ENCODE results near the gene TBRG1.
A peak's percentile ranks its signal among the peaks of the same experiment; 100 is the strongest.
"Not testable (repeated sequence)": the region's sequence is repeated elsewhere in the genome, so short reads cannot be mapped to it uniquely, and the experiment has no call there.

Gene TBRG1

GRCh38 chr11:124622531-124623451, at the start of gene TBRG1:
TBRG1 (plus strand) TSS chr11:124622864; CDS start chr11:124623084, 220 bp downstream.
- DNase-seq: peak; percentile 69

DNA sequence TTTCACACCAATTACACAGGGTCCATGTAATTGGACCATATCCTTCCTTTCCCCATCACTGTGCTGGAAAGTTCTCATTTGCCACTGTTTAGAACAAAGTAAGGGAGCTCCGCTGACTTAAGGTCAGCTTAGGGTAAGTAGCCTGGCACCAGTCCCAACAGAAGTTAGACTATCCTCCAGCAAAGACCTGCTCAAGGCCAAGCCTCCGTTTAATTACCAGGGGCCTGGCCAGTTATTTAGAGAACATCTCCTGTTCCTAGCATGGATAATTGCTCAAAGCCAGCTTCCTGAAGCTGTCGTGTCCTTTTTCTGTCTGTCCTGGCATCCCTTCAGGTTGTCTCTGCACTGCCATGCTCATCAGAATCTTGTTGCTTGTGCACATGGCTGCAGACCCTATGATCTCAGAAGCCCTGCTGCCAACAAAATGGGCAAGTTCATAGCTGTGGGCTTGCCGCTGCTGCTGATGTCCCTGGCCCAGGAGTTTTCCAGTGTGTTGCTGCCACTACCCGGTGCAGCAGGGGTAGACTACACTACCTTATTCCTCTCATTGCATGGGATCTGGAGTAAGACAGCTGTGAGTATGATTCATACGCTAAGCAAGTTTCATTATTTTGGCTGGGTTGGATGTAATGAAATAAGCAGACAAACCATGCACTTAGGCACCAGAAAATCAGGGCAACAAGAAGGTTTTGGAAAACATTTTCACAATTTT, 44.8 kb upstream of the TBRG1 start:
- no peak for DNase-seq

- DNase-seq: no peak
Observed at GRCh38 chr11:124578761-124579160, 43.9 kb upstream of the TBRG1 start.

DNA sequence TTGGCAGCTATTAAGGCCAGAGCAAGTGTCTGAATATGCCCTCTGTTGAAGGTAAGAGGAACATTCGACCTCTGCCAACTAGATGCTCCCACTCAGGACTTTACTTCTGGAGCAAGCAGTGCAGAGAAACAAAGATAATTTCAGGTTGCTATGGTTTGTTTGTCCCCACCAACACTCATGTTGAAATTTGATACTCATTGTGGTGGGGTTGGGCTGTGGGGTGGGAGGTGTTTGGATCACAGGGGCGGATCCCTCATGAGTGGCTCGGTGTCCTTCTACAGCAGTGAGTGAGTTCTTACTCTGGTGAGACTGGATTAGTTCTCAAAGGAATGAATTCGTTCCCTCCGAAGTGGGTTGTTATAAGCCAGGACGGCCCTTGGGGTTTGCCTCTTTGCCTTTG, 40.8 kb upstream of the TBRG1 start:
- no peak for DNase-seq

GRCh38 chr11:124582565-124582964, 40.1 kb upstream of the TBRG1 start:
- no peak for DNase-seq

DNA sequence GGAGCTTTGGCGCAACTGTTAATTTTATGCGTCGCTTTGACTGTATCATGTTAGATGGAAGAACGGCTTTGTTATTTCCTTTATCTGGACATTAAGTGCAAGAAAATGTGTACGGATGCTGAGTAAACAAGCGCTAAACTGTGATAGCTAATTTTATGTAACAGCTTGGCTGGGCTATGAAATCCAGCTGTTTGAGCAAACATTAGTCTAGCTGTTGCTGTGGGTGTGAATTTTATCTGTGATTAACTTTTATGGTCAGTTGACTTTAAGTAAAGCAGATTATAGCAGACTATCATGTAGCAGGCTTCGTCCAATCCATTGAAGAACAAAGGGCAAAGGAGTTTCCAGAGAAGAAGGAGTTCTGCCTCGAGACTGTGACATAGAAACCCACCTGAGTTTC, 38.9 kb upstream of the TBRG1 start:
- no peak for DNase-seq

- no peak for DNase-seq
Observed at GRCh38 chr11:124584681-124585372, 37.8 kb upstream of the TBRG1 start.

GRCh38 chr11:124586238-124586860, 36.3 kb upstream of the TBRG1 start:
- DNase-seq: no peak

- DNase-seq: no peak
Observed at GRCh38 chr11:124591430-124591829, 31.2 kb upstream of the TBRG1 start.

DNA sequence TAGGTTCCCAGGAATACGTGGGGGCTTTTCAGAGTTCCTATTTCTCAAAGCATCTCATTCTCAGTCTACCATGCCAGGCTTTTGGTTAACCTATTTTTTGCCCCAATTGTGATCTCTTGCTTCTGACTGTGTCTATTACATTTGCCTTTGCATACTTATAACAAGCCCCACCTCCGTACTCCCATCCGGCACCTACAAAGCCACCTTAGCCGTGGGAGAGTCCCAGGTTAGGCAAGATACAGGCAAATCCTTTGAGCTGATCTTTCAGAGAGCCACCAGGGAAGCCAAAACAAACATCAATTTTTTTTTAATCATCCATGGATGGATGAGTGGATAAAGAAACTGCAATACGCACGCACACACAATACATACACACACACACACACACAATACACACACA, 30.0 kb upstream of the TBRG1 start:
- no peak for DNase-seq

- DNase-seq: no peak
Observed at GRCh38 chr11:124595302-124595701, 27.4 kb upstream of the TBRG1 start.

DNA sequence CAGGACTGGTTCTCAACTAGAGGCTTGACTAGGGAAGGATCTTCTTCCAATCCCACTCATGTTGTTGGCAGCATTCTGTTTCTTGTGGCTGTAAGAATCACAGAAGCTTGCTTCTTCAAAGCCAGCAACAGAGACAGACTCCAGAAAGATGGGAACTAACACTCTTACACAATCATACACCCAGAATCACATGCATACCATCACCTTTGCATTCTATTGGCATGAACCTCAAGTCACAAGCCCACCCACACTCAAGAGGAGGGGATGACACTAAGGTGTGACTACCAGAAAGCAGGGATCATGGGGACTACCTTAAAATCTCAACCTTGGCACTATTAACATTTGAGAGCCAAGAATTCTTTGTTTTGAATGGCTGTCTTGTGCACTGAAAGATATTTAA, 25.0 kb upstream of the TBRG1 start:
- DNase-seq: no peak

GRCh38 chr11:124600621-124601320, 21.9 kb upstream of the TBRG1 start:
- DNase-seq: no peak

- no peak for DNase-seq
Observed at GRCh38 chr11:124602193-124602592, 20.5 kb upstream of the TBRG1 start.

GRCh38 chr11:124602723-124603122, 19.9 kb upstream of the TBRG1 start:
- not testable (repeated sequence) for DNase-seq

DNA sequence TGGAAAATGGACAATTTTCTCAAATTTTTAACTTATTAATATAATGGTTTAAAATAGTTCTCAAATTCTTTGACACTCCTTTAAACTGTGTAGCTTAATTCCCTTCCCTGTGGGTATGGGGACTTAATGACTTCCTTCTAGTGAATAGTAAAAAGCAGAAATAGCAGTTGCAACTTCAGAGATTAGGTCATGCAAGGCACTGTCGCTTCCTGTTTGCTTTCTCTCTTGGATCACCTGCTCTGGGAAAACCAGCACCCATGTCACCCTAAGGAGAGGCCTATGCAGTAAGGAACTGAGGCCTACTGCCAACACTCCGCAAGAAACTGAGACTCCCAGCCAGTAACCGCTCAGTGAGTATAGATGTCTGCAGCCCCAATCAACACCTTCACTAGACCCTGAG, 16.9 kb upstream of the TBRG1 start:
- DNase-seq: no peak

- DNase-seq: no peak
Observed at GRCh38 chr11:124608147-124608546, 14.5 kb upstream of the TBRG1 start.

DNA sequence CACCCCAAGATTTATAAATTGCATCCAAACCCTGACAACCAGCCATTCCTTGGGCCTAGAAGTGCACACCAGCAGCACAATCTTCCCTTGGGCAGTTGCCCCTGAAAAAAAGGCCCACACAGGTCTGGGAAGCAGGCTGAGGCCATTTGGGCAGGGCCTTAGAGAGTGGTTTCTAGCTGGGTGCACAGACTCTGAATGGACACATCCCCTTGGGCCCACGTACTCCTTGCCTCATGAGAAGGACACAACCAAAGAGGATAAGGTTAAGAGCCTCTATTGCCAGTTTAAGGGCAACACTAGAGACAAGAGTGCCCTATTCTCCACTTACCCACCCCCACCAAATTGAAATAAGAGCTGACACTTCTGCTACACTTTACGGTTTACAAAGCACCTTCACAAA, 12.4 kb upstream of the TBRG1 start:
- DNase-seq: no peak

- DNase-seq: no peak
Observed at GRCh38 chr11:124611064-124611463, 11.6 kb upstream of the TBRG1 start, which contains the start of gene PANX3. PANX3 (plus strand) TSS chr11:124611428; CDS start chr11:124611557, 129 bp downstream.

DNA sequence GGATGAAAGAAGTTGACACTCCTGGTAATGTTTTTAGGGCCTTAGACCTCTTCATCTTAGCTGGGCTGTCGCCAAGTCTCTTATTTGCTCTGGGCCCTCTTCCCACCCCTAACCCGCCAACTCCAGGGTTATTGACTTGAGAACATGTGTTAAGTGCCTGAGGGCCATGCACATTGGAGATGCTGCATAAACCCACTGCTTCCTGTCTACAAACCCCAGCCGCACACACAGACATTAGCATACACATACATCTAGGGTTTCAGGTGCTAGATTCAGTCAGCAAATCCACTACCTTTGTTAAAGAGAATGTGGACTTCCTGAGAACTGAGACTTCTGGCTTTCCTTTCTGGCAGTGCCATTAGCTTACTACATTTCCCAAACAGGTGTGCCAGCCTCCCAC, 10.6 kb upstream of the TBRG1 start:
- no peak for DNase-seq

DNA sequence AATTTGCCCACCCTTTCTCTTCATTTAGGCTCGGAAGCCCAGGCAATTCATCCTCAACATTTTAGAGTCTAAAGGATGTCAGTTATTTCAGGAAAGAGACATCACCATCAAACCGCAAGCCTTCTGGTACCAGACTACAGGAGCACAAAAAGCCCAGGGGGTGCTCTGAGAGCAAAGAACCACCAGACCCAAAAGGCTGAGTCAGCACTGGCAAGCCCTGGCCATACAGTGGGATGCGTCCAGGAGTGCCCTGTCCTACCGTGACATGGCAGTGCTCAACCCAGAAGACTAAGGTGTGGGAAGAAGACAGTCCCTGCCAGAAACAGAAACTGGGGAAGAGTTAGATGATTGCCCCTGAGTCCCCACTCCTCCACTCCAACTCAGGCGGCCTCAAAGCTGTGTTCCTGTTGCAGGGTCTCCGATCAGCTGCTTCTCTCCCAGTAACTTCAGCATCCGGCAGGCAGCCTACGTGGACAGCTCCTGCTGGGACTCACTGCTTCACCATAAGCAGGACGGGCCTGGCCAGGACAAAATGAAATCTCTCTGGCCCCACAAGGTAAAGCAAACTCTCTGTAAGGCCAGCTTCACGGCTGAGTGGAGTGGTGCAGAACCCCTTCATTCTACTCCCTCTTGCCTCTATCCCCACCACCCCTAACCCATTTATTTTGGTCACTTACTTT, 10.0 kb upstream of the TBRG1 start:
- DNase-seq: no peak

- no peak for DNase-seq
Observed at GRCh38 chr11:124618863-124619262, 3.8 kb upstream of the TBRG1 start.
